GM06990 (cell line): ENCODE measurements around the gene ZNF728.
"Not testable (repeated sequence)": the region's sequence is repeated elsewhere in the genome, so short reads cannot be mapped to it uniquely, and the experiment has no call there.

ENCODE experiments used
- DNase-seq: peaks from one replicate; pipeline ENCODE4 v3.0.0-alpha.2; 2011; ENCODE audit not compliant: insufficient read length; ENCODE audit errors: extremely low read depth
- H3K27me3 ChIP-seq: replicated peaks from 2 replicates; pipeline ENCODE4 v1.6.0; 2011; ENCODE audit warnings: low read length; ENCODE audit not compliant: control insufficient read depth, insufficient read depth
- H3K36me3 ChIP-seq: 2 replicates; pipeline ENCODE4 v1.5.1; 2011; ENCODE audit warnings: low read length; ENCODE audit not compliant: control insufficient read depth, insufficient read depth
- H3K4me3 ChIP-seq: replicated peaks from 2 replicates; pipeline ENCODE4 v1.5.1; 2011; ENCODE audit warnings: low read depth, mild to moderate bottlenecking, control low read depth, low read length
- TF ChIP-seq, protein P1 (sequence below): IDR thresholded peaks from 2 replicates; pipeline ENCODE4 v1.5.1; 2011; ENCODE audit warnings: low read length, control low read depth, mild to moderate bottlenecking, inconsistent platforms; ENCODE audit not compliant: insufficient read depth, poor library complexity, severe bottlenecking

The ZNF728 gene

GRCh38 chr19:23002690-23003422 is at the start of gene ZNF728:
Gene ZNF728 (minus strand): TSS chr19:23003176. CDS start chr19:23003030, 146 bp downstream.
- DNase-seq, result no peak
- TF ChIP-seq, protein P1, sequence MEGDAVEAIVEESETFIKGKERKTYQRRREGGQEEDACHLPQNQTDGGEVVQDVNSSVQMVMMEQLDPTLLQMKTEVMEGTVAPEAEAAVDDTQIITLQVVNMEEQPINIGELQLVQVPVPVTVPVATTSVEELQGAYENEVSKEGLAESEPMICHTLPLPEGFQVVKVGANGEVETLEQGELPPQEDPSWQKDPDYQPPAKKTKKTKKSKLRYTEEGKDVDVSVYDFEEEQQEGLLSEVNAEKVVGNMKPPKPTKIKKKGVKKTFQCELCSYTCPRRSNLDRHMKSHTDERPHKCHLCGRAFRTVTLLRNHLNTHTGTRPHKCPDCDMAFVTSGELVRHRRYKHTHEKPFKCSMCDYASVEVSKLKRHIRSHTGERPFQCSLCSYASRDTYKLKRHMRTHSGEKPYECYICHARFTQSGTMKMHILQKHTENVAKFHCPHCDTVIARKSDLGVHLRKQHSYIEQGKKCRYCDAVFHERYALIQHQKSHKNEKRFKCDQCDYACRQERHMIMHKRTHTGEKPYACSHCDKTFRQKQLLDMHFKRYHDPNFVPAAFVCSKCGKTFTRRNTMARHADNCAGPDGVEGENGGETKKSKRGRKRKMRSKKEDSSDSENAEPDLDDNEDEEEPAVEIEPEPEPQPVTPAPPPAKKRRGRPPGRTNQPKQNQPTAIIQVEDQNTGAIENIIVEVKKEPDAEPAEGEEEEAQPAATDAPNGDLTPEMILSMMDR, result no peak
- H3K4me3 ChIP-seq, result no peak within 1 kb of the TSS
- H3K27me3 ChIP-seq, result no peaks in the 10 kb centered on the region
- no peaks in the 10 kb centered on the region for H3K36me3 ChIP-seq

- TF ChIP-seq, protein P1, result no peak
- H3K4me3 ChIP-seq, result no peak overlapping the region
- H3K36me3 ChIP-seq, result no peaks in the 10 kb centered on the region
- DNase-seq, result no peak
- no peaks in the 10 kb centered on the region for H3K27me3 ChIP-seq
Measured at GRCh38 chr19:23052349-23052748, 49.4 kb upstream of the ZNF728 start.

GRCh38 chr19:23049256-23049655 is 46.3 kb upstream of the ZNF728 start:
- no peaks in the 10 kb centered on the region for H3K36me3 ChIP-seq
- H3K27me3 ChIP-seq, result no peaks in the 10 kb centered on the region
- no peak overlapping the region for H3K4me3 ChIP-seq
- TF ChIP-seq, protein P1, result no peak
- DNase-seq, result no peak

DNA sequence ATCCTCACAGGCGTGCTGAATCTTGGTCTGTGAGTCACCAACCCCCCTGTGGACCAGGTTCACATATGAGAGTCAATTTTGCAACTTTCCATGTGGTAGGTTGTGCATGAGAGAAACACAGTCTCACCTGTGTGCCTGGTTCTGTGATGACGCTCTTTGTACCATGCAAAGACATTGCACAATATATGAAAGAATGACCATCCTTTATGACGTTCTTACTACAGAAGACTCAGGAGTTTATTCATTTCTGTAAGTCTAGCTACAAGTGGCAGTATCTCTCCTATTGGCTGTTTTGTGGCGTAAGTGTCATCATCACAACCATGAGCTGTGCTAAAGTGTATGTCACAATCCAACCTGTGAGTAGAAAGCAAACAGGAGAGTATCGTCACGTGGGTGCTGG is 43.8 kb upstream of the ZNF728 start:
- TF ChIP-seq, protein P1, result no peak
- no peak for DNase-seq
- Histone ChIP-seq H3K36me3 (no peaks in the 10 kb centered on the region), H3K4me3 (no peak overlapping the region), H3K27me3 (no peaks in the 10 kb centered on the region)

DNA sequence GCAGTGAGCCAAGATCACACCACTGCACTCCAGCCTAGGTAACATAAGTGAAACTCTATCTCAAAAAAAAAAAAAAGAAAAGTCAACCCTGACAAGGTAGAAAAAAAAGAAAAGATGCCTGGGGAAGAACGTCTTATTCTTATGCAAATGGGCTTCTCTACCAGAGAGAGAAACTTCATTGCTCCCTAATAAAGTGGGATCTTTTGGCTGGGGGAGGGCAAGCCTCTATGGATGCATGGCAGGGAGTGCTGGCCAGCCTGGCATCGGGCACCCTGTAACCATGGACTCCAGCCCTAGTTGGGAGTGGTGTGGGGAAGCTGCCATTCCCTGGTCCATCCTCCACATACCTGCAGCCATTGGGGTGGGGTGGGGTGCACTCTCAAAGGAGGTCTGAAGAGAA is 30.7 kb upstream of the ZNF728 start:
- Histone ChIP-seq H3K27me3 (no peaks in the 10 kb centered on the region), H3K36me3 (no peaks in the 10 kb centered on the region), H3K4me3 (no peak overlapping the region)
- TF ChIP-seq, protein P1, result no peak
- no peak for DNase-seq

- H3K36me3 ChIP-seq, result no peaks in the 10 kb centered on the region
- H3K4me3 ChIP-seq, result no peak overlapping the region
- TF ChIP-seq, protein P1, result no peak
- H3K27me3 ChIP-seq, result no peaks in the 10 kb centered on the region
- DNase-seq, result no peak
Measured at GRCh38 chr19:23015660-23016059, 12.7 kb upstream of the ZNF728 start.

GRCh38 chr19:22994957-22995356 is 8.0 kb downstream of the ZNF728 start:
- not testable (repeated sequence) for H3K4me3 ChIP-seq, DNase-seq, H3K27me3 ChIP-seq, H3K36me3 ChIP-seq
